Lower leg skin (tissue), 3 donors: Measurements from ENCODE around the gene TEX101.
"Not testable (repeated sequence)": the region's sequence is repeated elsewhere in the genome, so short reads cannot be mapped to it uniquely, and the experiment has no call there.

Experiments
- POLR2A ChIP-seq, 2 donors: fragments of 450-650 bp; IDR thresholded peaks; one replicate each; pipeline ENCODE4 v1.6.1; 2016 to 2017; ENCODE audit warnings: antibody characterized with exemption in 2 of 2, mild to moderate bottlenecking in 1 of 2, moderate library complexity in 1 of 2
- TF ChIP-seq, protein P1 (sequence below), 3 donors: fragments of 450-650 bp; IDR thresholded peaks; one replicate each; pipeline ENCODE4 v1.5.1; 2016; ENCODE audit warnings: antibody characterized with exemption in 3 of 3, mild to moderate bottlenecking in 3 of 3, moderate library complexity in 2 of 3

DNA sequence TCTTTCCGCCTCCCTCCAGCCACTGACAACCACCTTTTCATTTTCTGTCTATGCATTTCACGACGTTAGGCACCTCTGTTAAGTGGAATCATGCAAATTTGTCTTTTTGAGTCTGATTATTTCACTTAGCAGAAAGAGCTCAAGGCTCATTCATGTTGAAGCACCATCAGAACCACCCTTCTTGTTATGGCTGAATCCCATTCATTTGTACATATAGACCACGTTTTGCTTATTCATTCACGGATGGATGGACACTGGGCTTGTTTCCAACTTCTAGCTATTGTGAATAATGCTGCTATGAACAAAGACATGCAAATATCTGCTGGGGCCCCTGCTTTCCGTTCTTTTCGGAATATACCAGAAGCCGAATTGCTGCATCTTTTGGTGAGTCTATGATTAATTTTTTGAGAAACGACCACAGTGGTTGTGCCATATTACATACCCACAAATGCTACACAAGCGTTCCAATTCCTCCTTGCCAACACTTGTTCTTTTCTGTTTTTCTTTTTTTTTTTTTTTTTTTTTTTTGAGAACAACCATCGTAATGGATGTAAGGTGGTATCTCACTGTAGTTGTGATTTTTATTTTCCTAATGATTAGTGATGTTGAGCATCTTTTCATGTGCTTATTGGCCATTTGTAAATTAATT, 23.7 kb upstream of the TEX101 start:
- TF ChIP-seq POLR2A (IDR thresholded peaks at IDR 0.05) = not testable (repeated sequence)
- TF ChIP-seq, protein P1, sequence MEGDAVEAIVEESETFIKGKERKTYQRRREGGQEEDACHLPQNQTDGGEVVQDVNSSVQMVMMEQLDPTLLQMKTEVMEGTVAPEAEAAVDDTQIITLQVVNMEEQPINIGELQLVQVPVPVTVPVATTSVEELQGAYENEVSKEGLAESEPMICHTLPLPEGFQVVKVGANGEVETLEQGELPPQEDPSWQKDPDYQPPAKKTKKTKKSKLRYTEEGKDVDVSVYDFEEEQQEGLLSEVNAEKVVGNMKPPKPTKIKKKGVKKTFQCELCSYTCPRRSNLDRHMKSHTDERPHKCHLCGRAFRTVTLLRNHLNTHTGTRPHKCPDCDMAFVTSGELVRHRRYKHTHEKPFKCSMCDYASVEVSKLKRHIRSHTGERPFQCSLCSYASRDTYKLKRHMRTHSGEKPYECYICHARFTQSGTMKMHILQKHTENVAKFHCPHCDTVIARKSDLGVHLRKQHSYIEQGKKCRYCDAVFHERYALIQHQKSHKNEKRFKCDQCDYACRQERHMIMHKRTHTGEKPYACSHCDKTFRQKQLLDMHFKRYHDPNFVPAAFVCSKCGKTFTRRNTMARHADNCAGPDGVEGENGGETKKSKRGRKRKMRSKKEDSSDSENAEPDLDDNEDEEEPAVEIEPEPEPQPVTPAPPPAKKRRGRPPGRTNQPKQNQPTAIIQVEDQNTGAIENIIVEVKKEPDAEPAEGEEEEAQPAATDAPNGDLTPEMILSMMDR (IDR thresholded peaks at IDR 0.05) = not testable (repeated sequence)
